H1 (cell line): ENCODE measurements around the gene UNC80.

Experiments used
- POLR2A ChIP-seq, 2 experiments: IDR thresholded peaks; 1 replicate in 1 of 2; 2 replicates in 1 of 2; pipeline ENCODE4 v1.6.1; 2011; ENCODE audit warnings: low read depth in 2 of 2, low read length in 2 of 2, mild to moderate bottlenecking in 2 of 2; ENCODE audit errors: control extremely low read depth in 1 of 2
- TF ChIP-seq, protein P1 (sequence below): IDR thresholded peaks from 2 replicates; pipeline ENCODE4 v1.6.1; 2012; ENCODE audit warnings: low read length, inconsistent platforms
- TF ChIP-seq, protein P2 (sequence below), 3 experiments: IDR thresholded peaks; 1 replicate in 2 of 3; 2 replicates in 1 of 3; pipeline versions ENCODE4 v1.5.1 to v1.6.1; 2011; ENCODE audit warnings: low read length in 3 of 3, mild to moderate bottlenecking in 3 of 3, inconsistent platforms in 2 of 3, low read depth in 1 of 3, moderate library complexity in 1 of 3; ENCODE audit not compliant: insufficient read depth in 1 of 3; ENCODE audit errors: control extremely low read depth in 1 of 3

DNA sequence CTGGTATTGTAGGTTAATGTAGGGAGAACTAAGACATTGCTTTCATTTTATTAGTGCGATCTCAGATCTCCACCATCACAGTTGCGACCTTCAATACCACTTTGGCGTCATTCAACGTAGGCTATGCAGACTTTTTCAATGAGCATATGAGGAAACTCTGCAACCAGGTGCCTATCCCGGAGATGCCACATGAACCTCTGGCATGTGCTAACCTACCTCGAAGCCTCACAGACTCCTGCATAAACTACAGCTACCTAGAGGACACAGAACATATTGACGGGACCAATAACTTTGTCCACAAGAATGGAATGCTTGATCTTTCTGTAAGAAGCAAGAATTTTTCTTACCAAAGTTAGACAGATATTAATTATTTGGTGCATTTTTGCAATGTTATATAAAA, 47.3 kb downstream of the UNC80 start:
- TF ChIP-seq POLR2A (IDR thresholded peaks at IDR 0.05; ENCODE audit: control extremely low read depth in 1 of 2, low read depth in 2 of 2, low read length in 2 of 2): no peak
- TF ChIP-seq, protein P1, sequence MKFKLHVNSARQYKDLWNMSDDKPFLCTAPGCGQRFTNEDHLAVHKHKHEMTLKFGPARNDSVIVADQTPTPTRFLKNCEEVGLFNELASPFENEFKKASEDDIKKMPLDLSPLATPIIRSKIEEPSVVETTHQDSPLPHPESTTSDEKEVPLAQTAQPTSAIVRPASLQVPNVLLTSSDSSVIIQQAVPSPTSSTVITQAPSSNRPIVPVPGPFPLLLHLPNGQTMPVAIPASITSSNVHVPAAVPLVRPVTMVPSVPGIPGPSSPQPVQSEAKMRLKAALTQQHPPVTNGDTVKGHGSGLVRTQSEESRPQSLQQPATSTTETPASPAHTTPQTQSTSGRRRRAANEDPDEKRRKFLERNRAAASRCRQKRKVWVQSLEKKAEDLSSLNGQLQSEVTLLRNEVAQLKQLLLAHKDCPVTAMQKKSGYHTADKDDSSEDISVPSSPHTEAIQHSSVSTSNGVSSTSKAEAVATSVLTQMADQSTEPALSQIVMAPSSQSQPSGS: no peak
- TF ChIP-seq, protein P2, sequence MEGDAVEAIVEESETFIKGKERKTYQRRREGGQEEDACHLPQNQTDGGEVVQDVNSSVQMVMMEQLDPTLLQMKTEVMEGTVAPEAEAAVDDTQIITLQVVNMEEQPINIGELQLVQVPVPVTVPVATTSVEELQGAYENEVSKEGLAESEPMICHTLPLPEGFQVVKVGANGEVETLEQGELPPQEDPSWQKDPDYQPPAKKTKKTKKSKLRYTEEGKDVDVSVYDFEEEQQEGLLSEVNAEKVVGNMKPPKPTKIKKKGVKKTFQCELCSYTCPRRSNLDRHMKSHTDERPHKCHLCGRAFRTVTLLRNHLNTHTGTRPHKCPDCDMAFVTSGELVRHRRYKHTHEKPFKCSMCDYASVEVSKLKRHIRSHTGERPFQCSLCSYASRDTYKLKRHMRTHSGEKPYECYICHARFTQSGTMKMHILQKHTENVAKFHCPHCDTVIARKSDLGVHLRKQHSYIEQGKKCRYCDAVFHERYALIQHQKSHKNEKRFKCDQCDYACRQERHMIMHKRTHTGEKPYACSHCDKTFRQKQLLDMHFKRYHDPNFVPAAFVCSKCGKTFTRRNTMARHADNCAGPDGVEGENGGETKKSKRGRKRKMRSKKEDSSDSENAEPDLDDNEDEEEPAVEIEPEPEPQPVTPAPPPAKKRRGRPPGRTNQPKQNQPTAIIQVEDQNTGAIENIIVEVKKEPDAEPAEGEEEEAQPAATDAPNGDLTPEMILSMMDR (IDR thresholded peaks at IDR 0.05; ENCODE audit: control extremely low read depth in 1 of 3, insufficient read depth in 1 of 3, low read depth in 1 of 3, low read length in 3 of 3): no peak
